ENCODE results near the gene PCDH9. TPM values are rescaled to one million over a fixed set of nuclear protein-coding genes. Genes with fewer than 3 reads are reported as not detected.

The PCDH9 gene
- total RNA-seq, 1 donor from 2014 or later = 0.09 TPM

GRCh38 chr13:66537417-66537816 lies 692.7 kb downstream of the PCDH9 start:
- intact Hi-C loops (cut with micrococcal nuclease) = no loop called here

GRCh38 chr13:66536746-66537145 lies 693.4 kb downstream of the PCDH9 start:
- intact Hi-C loops (cut with micrococcal nuclease) = no loop called here

DNA sequence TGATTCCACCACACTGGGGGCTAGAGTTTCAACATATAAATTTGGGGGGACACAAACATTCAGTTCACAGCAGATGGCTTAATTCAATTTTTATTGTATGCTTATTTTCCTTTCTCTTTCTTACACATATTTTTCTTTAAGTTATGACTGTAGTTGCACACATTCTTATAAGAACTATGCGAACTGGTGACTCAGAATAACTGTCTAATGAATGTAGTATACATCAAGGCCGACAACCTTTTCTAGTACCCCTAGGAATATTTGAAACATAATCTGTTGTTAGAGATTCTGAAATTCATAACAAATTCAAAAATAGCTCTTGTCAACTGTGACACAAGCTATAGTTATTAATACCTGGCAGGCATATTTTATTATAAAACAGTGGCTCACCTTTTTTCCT lies 695.6 kb downstream of the PCDH9 start:
- intact Hi-C loops (cut with micrococcal nuclease) = no loop called here

DNA sequence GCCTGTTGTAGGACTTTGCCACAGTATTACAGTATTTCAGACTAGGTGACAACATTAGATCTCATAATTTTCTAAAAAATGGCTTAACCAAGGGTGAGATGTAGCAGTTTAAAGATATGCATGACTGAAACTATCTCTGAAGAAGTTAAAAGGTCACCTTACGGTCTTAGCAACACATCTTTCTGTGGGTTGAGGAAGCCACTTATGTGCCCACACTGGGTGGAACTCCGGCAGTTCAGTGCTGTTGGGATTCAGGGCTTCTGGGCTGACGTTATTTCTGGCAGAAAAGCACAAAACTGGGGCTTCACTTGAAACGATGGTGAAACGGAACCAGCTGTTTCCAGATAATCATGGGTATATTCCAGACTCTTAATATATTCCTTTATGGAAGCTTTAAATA lies 697.3 kb downstream of the PCDH9 start:
- intact Hi-C loops (cut with micrococcal nuclease) = no loop called here

GRCh38 chr13:66532146-66532545 lies 698.0 kb downstream of the PCDH9 start:
- intact Hi-C loops (cut with micrococcal nuclease) = no loop called here

DNA sequence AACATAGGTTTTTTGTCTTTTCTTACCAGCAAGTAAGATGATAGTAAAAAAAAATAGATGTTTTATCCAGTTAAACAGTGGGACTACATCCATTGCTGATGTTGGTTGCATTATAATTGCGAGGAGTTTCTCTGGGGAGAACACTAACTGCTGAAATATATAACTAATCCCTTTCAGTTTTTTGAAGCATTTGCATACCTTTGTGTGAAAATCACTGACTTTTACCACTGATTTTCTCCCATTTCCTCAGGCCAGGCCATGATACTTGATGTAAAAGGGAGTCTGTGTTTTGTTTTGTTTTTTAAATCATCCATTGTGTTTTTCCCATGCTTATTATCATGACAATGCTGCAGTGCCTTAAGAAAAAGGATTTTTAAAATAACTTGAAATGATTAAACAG lies 699.5 kb downstream of the PCDH9 start:
- intact Hi-C loops (cut with micrococcal nuclease) = no loop called here

- intact Hi-C loops (cut with micrococcal nuclease) = no loop called here
Measured at GRCh38 chr13:66530158-66530557, 700.0 kb downstream of the PCDH9 start.

DNA sequence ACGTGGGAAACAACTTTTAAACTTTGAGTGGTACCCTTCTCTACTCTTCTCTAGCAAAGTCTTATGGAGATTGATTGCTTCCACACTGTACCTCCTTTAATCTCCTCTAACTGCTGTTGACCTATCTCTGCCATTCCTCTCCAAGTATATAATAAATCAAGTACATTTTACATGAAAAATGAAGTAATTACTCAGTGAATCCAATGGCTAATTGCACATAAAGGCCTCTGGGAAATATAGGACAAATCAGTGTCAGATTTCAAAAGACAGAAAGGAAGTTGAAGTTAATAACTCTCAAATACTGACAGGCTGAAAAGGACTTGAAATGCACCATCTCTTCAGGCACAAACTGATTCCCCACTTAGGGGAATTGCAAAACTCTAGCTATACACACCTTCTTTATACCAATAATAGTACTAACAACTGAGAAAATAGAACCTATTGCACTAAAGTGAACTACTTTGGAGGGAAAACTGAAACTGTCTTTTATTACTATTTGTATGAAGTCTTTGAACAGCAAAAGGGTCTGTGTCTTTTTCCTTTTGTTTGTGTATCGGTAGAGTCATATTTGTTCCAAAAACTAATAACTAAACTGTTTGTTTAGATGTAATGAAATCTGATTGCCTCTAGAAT lies 701.1 kb downstream of the PCDH9 start:
- intact Hi-C loops (cut with micrococcal nuclease) = no loop called here

DNA sequence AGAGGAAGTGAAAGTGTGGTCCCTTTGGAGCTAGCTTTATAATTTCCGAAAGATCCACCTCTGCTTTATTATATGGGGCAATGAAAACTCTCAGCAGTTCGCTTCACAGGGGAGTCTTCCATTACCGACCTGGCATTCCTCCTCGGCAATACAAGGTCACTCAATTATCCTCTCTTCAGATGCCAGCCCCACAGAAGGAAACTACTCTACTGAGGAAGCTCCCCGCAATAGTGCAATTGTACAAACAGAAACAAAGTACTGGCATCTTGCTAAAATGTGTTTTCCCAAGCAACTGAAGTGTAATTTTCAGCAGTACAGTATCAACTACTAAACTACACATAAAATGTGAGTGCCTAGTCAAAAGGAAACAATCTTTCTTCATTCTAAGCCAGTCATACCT lies 702.0 kb downstream of the PCDH9 start:
- intact Hi-C loops (cut with micrococcal nuclease) = no loop called here

DNA sequence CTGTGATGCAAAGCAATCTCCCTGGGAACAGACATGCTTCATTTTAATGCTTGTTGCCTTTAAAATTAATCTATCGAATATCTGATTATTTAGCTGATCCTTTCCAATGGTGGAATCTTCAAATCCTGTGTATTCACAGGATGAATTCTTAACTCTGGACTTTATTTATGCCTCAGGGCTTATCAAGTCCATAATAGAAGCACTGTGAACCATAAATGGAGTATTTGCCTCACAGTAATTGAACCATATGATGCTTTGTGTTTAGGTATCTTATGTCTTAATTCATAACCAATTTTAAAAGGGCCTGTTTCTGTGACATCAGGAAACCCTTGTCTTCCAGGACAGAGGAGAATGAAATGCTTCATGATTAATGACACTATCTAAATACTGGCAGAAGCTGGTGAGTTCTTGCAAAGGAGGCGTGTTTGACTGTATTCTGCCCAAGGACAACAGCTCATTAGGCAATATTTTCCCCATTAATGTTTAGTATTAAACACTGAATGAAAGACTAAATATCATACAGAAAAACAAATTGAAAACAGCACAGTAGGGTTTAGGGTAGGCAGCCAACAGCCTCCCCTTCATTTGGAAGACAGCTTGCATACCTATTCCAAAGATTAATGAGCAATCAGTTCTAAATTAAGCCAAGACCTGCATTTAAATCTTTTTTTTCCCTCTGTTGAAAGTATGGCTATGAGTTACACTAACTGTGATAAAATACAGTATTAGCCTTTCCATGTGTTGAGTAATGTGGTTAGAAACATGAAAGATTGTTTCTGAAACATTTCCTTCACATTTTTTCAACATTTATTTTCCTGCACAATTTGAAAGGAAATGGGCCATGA lies 709.4 kb downstream of the PCDH9 start:
- intact Hi-C loops (cut with micrococcal nuclease) = no loop called here

DNA sequence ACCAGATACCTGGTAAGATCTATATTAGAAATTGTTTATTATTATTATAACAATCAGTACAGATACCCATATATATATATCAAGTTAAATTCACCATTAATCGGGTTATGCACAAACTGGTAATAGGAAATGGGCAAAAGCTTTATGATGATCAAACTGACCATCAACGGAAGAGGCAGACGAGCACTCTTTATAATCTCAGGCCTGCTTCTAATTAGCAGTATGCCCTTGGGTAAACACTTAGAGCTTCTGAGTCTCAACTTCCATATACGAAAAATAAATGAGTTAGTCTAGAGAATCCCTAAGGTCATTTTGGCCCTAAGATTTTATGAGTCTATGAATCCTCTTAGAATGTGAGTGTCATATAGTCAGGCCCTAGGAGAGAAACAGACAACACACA lies 710.9 kb downstream of the PCDH9 start:
- intact Hi-C loops (cut with micrococcal nuclease) = no loop called here

DNA sequence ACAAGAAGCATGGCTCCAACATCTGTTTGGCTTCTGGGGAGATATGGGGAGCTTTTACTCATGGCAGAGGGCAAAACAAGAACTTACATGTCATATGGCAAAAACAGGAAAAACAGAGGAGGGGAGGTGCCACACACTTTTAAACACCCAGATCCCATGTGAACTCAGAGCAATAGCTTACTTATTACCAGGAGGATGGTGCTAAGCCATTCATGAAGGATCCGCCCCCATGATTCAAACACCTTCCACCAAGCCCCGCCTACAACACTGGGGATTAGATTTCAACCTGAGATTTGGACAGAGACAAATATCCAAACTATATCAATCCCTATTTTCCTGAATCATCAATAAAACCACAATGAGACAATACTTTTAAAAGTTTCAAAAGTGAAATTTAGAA lies 712.1 kb downstream of the PCDH9 start:
- intact Hi-C loops (cut with micrococcal nuclease) = no loop called here

GRCh38 chr13:66513728-66514127 lies 716.4 kb downstream of the PCDH9 start:
- intact Hi-C loops (cut with micrococcal nuclease) = no loop called here

GRCh38 chr13:66509175-66509574 lies 721.0 kb downstream of the PCDH9 start:
- intact Hi-C loops (cut with micrococcal nuclease) = no loop called here

- intact Hi-C loops (cut with micrococcal nuclease) = no loop called here
Measured at GRCh38 chr13:66508153-66508909, 721.8 kb downstream of the PCDH9 start.

- intact Hi-C loops (cut with micrococcal nuclease) = no loop called here
Measured at GRCh38 chr13:66506979-66507378, 723.2 kb downstream of the PCDH9 start.

DNA sequence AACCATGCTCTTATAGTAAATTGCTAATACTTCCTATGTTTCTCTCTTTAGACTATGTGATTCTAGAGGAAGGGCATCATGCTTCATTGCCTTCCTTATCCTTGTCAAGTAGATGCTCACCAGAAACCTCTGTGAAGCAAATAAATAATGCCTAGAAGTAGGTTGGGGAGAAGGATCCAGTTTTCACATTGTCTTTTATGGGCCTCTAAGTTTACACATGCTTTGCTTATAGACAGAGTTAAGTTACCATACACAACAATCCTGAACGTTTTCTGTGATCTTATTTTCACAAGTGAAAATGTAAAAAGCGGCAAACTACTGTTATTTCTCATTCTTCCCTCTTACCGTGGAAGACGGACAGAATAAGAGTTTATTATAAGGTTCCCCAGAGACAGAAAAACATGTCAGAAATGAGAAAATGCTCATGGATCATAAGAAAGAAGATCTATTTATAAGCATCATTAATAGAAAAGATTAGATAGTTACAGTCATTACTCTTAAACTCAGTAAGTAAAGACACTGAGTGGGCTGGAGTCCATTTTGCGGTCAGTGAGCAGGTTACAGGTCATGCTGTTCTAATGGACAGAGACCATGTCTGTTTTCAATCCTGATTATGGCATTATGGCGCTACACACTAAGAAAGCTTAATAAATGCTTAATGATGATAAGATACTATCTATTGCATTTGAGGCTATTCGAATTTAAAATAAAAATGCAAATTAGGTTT lies 723.9 kb downstream of the PCDH9 start:
- intact Hi-C loops (cut with micrococcal nuclease) = no loop called here

DNA sequence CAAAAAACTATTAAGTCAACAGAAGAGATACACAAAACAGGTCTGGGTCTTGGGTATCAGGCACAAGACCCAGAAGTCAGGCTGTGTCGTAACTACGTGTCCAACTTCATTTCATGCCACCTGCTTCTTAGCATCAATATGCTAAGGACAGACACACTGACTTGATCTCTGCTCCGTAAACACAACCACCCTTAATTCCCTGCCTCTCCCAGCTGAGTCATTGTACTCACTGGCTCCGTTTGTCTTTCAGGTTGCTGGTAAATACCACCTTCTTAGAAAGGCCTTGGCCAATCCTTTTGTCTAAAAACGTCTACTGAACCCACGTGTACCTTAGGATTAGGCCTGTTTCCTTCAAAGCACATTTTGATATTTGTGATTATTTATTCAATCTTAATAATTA lies 726.2 kb downstream of the PCDH9 start:
- intact Hi-C loops (cut with micrococcal nuclease) = no loop called here

DNA sequence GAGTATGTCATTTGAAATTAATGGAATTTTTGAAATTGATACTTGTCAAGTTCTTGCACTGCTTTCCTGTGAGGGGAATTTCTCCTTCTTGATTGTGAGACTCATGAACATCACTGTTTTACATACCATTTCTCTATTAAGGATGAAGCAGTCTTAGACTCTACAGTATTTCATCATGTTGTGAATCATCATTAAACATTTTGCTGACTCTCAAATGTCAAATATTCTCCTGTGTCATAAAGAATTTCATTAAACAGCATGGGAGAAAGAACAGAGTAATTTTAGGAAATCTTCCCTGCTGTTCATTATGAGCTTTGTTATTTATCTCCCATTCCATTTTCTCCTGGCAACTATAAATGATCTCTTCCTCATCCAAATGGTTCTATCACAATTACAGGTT lies 729.0 kb downstream of the PCDH9 start:
- intact Hi-C loops (cut with micrococcal nuclease) = no loop called here

GRCh38 chr13:66492479-66492878 lies 737.7 kb downstream of the PCDH9 start:
- intact Hi-C loops (cut with micrococcal nuclease) = no loop called here

DNA sequence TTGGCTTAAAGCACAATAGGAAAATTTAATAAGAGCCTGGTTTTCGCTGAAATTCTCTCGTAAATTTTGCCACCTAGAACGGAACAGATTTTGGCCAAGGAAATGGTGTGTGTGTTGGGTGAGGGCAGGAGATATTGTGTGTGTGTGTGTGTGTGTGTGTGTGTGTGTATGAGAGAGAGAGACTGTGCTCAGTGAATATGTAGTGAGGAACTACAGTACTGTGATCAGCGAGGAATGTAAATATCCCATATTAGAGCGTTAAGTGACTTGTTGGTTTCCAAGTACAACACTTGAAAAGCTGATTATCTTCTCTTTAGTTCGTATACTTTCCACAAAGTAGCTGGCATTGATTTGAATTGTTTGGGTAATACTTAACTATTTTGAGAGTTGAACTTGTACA lies 738.9 kb downstream of the PCDH9 start:
- intact Hi-C loops (cut with micrococcal nuclease) = no loop called here

- intact Hi-C loops (cut with micrococcal nuclease) = no loop called here
Measured at GRCh38 chr13:66489586-66489985, 740.5 kb downstream of the PCDH9 start.
